Activated CD8-positive, alpha-beta memory T cell treated with anti-CD3 and anti-CD28 coated beads for 48 hours (primary cell): Measurements from ENCODE around the gene ENTPD6.
"Not testable (repeated sequence)": the region's sequence is repeated elsewhere in the genome, so short reads cannot be mapped to it uniquely, and the experiment has no call there.

Experiments used
- DNase-seq, 3 experiments: peaks; one replicate each; pipeline ENCODE4 v3.0.0-alpha.2; 2020; ENCODE audit warnings: low read depth in 2 of 3, low spot score in 2 of 3

The ENTPD6 gene

DNA sequence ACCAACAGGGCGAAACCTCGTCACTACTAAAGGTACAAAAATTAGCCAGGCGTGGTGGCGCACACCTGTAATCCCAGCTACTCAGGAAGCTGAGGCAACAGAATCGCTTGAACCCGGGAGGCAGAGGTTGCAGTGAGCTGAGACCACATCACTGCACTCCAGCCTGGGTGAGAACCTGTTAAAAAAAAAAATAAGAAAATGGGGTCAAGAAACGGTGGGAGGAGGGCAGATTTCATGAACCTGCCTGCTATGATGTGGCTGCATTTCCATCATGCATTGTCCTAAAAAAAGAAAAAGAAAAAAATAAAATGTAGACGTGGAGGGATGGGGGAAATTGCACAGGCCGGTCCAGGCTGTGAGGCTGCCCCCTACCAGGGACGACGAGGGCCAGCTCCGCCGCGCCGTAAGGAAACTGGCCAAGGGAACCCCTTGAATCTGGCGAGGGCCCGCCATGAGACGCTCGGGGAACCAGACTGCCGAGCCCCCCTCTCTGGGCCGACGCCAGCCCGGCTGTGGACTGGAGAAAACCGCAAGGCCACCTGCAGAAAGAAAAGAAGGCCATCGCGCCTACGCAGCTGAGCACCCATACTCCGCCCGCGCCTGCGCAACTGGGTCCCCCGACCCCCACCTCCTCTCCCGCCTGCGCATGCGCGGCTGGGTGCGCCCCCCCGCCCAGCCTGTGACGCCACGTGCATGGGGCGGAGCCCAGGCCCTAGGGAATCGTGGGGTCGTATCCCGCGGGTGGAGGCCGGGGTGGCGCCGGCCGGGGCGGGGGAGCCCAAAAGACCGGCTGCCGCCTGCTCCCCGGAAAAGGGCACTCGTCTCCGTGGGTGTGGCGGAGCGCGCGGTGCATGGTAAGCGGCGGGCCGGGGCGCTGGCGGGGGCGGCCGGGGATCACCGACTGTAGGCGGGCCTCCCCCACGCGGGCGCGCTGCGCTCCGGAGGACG is at the start of gene ENTPD6:
Gene ENTPD6, plus strand, starts transcription at position 699 of the 948 bp plus-strand sequence. CDS start 10,825 bp downstream, outside the sequence.
- peak; percentile 85 to 90 (median 90) for DNase-seq

DNA sequence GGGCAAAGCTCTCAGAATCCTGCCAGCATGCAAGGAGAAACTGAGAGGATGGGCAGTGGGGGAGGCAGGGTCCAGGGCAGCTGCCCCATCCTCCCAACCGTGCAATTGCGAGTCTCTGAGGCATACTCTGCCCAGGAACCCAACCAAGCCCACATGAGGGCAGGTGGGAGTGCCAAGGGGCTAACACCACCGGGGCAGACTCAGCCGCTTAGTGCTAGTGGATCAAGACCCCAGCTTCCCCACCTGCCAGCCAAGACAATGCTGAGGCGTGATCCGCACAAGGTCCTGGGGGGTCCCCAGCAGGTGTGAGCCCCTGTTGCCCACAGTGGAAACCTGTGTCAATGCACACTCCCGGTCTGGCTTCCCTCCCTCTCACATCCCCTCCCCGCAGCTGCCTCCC is 48.5 kb upstream of the ENTPD6 start:
- no peak for DNase-seq

DNA sequence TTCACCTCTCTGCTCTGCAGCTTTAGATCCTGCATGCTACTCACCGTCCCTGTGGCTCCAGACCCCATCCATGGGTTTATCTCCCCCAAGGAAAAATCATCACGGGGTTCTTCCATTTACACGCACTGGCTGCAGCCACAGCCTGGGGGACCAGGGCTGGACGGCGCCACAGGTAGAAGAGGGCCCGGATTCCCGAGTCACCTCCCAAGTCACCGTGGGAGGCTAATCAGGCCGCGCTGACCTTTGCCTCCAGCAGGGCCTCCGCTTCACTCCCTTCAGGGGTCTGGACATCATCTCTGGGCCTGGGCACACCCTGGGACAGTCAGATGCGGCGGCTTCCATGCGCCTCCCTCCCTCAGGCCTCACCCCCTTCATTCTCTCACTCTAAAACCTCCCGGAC is 47.8 kb upstream of the ENTPD6 start:
- no peak for DNase-seq

DNA sequence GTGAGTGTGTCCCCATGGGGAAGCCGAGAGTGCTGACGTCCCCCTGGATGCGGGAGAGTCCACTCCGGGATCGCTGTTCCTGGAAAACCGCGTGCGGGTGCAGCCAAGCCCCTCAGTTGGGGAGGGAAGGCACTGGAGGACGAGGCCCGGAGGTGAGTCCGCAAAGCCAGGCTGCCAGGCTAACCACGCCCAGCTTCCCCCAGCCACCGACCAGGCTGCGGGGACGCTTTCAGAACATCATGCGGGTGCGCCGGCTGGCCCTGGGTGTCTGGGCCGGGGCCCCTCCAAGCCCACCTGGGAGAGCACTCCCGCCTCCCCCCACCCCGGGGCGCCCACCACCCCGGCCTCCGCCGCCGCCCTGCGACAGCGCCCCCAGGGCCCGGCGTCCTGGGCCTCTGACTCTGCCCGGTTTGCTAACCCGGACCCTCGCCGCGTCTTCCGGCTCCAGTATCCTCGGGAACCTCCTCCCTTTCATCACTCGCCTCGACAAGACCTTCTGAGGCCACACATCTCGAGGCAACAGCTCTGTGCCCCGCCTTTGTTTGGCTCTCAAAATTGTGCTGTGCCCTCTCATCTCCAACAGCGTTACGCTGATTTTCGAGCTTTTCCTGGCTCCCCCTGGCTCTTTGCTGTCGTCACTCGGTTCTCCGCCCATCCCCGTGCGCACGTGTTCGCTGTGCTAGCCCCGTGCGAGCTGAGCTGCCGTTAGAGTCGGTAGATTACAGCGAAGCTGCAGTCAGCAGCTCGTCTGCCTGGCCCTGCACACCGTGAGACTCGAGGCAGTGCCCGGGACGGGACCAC is 47.1 kb upstream of the ENTPD6 start:
- DNase-seq = peak in 1 of 3 experiments; percentile 27

DNA sequence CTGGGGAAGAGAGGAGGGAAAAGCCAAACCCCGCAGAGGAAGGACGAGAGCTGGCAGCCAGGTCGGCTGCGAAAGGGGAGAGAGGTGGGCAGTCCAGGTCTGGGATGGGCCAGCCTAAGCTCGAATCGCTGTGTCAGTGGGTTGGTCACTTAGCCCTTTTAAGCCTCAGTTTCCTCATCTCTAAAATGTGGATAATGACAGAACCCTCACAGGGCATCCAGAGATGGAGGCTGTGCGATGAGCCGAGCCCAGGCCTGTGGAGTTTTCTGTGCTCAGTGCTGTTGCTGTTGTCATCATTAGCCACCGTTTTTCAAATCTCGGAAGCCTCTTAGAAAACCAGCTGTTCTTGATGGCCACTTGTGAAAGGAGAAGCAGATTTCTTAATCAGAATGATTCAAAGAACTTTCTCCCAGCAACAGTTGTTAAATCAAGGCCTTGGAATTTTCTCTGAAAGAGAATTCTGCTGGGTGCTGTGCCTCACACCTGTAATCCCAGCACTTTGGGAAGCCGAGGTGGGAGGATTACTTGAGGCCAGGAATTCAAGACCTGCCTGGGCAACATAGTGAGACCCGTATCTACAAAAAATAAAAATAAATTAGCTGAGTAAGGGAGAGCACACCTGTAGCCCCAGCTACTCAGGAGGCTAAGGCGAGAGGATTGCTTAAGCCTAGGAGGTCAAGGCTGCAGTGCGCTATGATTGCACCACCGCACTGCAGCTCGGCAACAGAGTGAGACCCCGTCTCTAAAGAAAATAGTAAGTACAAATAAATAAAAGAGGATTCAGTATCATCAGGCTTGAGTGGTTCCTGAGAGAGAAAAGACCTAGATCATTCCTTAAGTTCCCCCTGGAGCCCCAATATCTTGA is 46.3 kb upstream of the ENTPD6 start:
- DNase-seq = no peak

DNA sequence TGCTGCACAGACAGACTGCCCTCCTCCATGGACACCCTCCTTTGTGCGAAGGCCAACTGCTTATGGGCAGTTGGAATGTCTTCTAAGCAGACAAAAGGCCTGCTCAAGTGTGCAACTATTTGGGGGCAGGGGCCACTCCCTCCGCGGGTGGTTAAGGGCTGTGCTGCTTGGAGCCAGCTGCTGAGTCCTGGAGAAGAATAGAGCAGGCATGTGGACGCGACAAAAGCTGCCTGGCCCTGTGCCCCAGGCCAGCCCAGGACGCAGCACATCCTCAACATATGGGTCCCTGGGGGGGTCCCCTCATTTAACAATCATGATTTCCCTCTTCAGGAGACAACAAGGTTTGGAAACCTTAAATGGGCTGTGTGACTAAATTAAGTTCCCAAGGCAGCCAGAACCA is 45.5 kb upstream of the ENTPD6 start:
- DNase-seq = no peak

DNA sequence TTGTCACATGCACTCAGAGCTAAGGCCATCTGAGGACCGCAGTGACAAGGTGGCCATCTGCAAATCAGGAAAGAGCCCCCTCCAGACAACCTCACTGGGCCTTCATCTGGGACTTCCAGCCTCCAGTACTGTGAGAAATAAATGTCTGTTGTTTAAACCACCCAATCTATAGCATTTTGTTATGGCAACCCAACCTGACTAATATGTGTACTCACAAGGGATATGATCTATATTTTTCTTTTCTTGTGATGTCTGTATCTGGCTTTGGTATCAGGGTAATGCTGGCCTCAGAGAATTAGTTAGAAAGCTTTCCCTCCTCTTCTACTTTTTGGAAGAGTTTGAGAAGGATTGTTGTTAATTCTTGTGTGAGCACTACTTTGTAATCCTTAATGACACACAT is 37.5 kb upstream of the ENTPD6 start:
- no peak for DNase-seq

DNA sequence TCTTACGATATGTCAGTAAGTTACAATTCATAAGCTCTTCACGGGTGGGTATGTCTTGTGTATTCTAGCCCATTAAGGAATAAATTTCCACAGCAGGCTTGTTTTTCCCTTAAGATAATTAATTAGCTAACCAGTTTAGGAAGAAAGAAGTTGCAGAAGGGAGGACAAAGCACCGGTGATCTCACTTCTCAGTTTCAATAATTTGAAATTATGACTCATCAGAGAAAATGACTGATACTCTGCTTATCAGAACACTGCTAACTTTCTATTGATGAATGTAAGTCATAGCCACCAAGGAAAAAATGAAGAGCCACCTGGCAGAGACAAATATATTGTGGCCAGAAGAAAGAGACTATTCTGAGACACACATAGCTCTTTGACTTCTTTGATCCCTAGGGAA is 35.0 kb upstream of the ENTPD6 start:
- no peak for DNase-seq

DNA sequence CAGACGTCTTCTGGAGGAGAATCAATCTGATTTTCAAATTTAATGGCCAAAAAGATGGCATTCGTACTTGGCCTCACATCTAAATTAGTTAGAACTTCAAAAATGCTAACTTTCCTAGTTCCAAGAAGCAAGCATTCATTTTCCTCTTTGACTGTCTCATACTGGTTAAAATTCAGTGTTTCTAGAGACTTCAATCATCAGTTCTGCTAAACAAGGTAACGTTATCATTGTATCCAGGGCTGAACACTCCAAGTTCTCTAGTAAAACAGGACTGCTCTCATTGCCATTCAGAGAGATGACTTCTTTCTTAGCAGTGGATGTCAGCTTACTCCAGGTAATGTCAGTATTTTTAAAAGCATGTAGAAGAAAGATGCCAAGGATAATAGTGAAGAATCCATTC is 34.6 kb upstream of the ENTPD6 start:
- no peak for DNase-seq

DNA sequence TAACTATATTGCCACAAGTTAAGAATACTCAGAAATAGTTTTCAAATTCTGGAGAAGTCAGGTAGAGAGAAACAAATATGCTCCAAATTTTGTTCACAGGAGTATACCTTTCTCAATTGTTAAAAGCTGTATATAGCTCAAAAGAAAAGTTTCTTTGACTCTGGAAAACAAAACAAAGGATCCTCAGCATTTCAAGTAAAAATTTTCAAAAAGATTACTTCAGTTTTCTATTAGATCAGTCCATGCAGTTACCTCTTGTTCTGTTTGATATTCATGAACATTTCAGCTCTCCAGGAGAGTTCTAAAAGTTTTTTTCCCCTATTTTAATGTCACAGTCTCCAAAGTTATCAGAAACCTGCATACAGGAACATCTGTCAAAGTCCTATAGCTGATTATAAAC is 30.4 kb upstream of the ENTPD6 start:
- no peak for DNase-seq

DNA sequence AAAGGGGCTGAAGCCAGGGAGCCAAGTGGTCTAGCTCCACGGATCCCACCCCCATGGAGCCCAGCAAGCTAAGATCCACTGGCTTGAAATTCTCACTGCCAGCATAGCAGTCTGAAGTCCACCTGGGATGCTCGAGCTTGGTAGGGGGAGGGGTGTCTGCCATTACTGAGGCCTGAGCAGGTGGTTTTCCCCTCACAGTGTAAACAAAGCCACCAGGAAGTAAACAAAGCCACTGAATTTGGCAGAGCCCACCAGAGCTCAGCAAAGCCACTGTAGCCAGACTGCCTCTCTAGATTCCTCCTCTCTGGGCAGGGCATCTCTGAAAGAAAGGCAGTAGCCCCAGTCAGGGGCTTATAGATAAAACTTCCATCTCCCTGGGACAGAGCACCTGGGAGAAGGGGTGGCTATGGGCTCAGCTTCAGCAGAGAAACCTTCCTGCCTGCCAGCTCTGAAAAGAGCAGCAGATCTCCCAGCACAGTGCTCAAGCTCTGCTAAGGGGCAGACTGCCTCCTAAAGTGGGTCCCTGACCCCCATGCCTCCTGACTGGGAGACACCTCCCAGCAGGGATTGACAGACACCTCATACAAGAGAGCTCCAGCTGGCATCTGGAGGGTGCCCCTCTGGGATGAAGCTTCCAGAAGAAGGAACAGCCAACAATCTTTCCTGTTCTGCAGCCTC is 29.3 kb upstream of the ENTPD6 start:
- DNase-seq = not testable (repeated sequence)

DNA sequence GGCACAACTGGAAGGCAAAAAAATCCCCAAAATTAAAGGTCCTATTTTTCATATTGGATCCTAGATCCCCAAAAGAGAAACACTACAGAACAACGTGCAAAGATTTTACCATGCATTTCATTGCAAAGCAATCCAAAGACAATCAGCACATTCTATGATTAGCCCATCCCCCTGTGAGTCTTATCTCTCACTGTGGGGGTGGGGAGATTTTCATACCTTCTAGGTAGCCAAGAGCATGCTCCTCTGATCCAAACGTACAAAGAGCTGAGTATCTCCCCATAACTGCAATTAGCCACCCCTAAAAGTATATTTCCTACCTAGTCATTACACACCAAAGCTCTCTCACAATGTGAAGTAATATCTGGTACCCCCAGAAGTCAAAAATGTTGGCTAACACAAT is 22.2 kb upstream of the ENTPD6 start:
- DNase-seq = no peak

DNA sequence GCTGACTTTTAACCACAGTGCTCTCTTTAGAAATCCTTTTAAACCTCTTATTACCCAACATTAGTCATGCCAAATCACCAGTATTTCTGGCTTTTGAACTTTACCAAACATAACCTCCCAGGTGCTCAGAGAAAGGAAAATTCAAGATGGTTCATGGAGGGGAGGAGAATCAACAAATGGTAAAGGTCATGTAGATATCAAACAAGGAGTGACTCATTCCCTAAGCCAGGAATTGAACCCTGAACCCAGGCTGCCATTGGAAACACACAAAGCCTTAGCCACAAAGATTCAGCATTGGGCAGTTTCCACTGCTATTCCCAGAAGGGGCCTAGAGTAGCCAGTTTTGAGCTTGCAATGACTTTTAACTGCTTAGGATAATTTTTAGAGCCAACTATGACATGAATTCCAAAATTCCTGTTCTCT is 21.6 kb upstream of the ENTPD6 start:
- DNase-seq = no peak

DNA sequence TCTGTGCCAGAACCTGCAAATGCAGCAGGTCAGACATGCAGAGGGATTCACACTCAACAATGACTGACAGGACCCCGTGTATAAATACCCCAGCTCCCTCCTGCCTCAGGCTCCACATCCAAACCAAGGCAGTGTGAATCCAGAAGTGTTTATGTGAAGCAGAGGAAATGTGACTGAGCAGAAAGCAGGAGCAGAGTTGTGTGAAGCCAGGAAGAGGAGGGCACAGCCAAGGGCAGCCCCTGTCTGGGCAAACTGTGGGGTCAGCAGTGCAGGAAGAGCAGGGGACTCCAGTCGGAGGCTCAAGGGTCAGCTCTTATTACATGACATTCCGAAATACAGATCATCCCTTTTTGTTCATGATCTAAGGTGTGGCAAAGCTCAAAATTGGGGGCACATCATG is 19.3 kb upstream of the ENTPD6 start:
- DNase-seq = no peak

DNA sequence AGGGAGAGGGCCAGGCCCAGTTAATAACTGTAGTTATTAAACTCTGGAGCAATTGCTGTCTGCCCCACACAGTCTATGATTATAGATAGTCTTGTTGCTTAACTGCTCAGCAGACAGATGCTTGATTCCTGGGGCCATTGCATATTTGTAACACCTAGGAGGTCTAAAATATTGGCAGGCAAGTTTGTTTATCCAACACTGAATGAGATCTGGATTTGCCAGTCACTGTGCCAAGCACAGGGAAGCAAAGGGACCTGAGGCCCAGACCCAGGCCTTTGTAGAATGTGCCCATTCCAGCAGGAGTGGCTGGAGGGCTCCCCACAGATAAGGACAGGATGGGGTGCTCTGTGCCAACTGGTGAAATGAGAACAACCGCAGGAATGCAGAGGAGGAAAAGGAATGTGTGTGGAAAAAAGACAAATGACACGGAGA is 17.6 kb upstream of the ENTPD6 start:
- no peak for DNase-seq

DNA sequence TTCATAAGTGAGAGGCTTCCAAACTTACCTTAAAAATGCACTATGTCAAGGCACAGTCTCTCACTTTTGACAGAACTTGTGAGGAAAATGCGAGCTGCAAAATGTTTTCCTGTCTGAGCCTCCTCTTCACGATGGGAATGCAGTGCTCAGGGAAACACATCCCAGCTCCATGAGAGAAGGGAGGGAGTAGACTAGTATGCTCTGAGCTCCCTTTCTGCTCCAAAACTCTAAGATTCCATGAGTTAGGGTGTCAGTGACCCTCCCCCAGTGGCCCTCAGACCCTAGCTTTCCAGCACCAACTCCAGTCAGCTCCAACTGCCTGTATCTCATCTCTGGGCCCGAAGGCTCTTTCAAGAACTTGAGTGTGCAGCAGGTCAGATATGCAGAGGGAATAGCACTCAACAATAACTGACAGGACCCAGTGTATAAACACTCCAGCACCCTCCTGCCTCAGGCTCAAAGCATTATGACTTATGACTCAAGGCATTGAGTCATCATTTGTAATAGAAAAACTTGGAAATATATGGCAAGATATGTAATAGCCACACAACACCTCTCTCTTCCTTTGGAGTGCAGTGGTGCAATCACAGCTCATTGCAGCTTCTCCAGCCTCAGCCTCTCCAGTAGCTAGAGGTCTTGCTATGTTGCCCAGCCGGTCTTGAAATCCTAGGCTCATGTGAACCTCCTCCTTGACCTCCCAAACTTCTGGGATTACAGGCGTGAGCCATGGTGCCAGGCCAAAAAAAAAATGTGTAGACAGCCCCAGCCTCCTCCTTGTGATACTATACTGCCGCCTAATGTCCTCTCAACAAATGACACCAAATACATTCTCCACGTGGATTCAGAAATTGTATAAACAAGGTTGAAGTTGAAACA is 16.7 kb upstream of the ENTPD6 start:
- DNase-seq = no peak

DNA sequence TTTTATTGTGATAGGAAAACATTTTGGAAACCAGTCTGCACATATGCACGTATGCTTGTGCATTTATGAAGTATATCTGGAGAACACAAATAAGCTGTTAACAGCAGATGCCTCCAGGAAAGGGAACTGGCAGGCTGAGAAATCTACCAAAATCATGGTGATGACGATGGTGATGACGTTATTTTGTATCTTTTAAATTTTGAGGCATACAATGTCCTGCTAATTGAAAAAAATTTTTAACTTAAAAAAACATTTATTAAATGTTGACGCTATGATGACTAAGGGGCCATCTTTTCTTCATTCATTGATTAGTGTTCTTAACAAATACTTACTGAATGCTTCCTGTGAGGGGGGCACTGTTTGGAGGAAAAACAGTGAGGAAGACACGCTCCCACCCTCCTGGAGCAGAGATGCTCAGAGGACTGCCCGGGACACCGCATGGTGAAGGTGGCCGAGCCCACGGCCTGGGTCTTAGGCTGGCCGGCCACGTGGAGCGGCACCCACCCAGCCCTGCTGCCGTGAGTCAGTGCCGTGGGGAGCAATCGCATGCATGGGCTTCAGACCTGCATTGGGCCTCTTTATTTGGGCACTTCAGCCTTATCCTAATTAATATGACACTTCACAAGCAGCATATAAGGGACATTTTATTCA is 15.9 kb upstream of the ENTPD6 start:
- DNase-seq = no peak

DNA sequence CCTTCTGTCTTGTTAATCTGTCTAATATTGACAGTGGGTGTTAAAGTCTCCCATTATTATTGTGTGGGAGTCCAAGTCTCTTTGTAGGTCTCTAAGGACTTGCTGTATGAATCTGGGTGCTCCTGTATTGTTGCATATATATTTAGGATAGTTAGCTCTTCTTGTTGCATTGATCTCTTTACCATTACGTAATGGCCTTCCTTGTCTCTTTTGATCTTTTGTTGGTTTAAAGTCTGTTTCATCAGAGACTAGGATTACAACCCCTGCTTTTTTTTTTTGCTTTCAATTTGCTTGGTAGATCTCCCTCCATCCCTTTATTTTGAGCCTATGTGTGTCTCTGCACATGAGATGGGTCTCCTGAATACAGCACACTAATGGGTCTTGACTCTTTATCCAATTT is 11.1 kb upstream of the ENTPD6 start:
- DNase-seq = not testable (repeated sequence)

DNA sequence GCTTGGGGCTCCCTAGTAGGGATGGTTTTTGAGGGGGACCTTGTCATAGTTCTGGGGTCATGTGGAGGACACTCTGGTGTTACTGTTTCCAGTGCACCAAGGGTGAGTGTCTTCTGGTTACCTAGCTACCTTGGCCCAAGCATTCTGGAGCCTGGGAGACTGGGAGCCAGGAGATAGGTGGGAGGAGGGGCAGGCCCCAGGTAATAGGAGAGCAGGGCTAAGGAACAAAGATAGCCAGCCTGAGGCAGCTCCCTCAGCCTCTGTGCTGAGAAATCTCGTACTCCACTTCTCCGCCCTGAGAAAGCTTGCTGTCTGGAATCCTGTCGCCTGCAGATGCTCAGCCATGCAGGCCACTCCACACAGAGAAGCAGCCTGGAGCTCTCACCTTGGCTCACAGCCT is 8.3 kb upstream of the ENTPD6 start:
- DNase-seq = no peak
